CD4-positive, CD25-positive, alpha-beta regulatory T cell (primary cell): ENCODE measurements around the gene SLC10A7. TPM values are rescaled to one million over a fixed set of nuclear protein-coding genes. Genes with fewer than 3 reads are reported as not detected.

Experiments
- ATAC-seq, 2 donors: fragments of 150-1000 bp; cut with Tn5 transposase; one replicate each; pipeline ENCODE4 v1.10.0; 2021; ENCODE audit warnings: low read depth in 2 of 2, moderate number of reproducible peaks in 2 of 2, moderate library complexity in 1 of 2
- DNase-seq, 3 donors: peaks; one replicate each; pipeline versions ENCODE4 v3.0.0 to v3.0.0-alpha.2; 2012 to 2022; ENCODE audit warnings: mixed read lengths in 1 of 3
- H3K27ac ChIP-seq: one replicate; pipeline ENCODE4 v1.7.0; 2013; ENCODE audit warnings: mild to moderate bottlenecking, low read length; ENCODE audit not compliant: insufficient read depth, poor library complexity, severe bottlenecking
- H3K27me3 ChIP-seq: one replicate; pipeline ENCODE4 v1.7.0; 2013; ENCODE audit warnings: low read length; ENCODE audit not compliant: control insufficient read depth, insufficient read depth
- H3K36me3 ChIP-seq: one replicate; pipeline ENCODE4 v1.7.0; 2013; ENCODE audit warnings: mild to moderate bottlenecking, low read length, moderate library complexity; ENCODE audit not compliant: control insufficient read depth, insufficient read depth
- H3K4me1 ChIP-seq: 2 replicates; pipeline ENCODE4 v1.7.0; 2013; ENCODE audit warnings: mild to moderate bottlenecking, low read length; ENCODE audit not compliant: insufficient read depth, control insufficient read depth, poor library complexity, severe bottlenecking
- H3K4me3 ChIP-seq: one replicate; pipeline ENCODE4 v1.7.0; 2013; ENCODE audit warnings: low read depth, mild to moderate bottlenecking, low read length, moderate library complexity
- H3K9me3 ChIP-seq, 2 experiments: 1 replicate in 1 of 2; 2 replicates in 1 of 2; pipeline ENCODE4 v1.7.0; 2013; ENCODE audit warnings: low read length in 2 of 2, mild to moderate bottlenecking in 1 of 2, moderate library complexity in 1 of 2; ENCODE audit not compliant: control insufficient read depth in 2 of 2
- H3K27ac Mint-ChIP-seq, 3 donors: one replicate each; pipeline ENCODE4 v1.8.0; 2020 to 2022; ENCODE audit warnings: mild to moderate bottlenecking in 3 of 3, mixed read lengths in 3 of 3, moderate library complexity in 2 of 3
- H3K27me3 Mint-ChIP-seq: one replicate; pipeline ENCODE4 v1.8.0; 2022; ENCODE audit warnings: mild to moderate bottlenecking, mixed read lengths
- H3K36me3 Mint-ChIP-seq: one replicate; pipeline ENCODE4 v1.8.0; 2020; ENCODE audit warnings: mixed read lengths
- H3K4me1 Mint-ChIP-seq, 4 donors: one replicate each; pipeline ENCODE4 v1.8.0; 2020 to 2022; ENCODE audit warnings: mixed read lengths in 4 of 4, mild to moderate bottlenecking in 1 of 4
- H3K4me3 Mint-ChIP-seq, 4 donors: one replicate each; pipeline ENCODE4 v1.8.0; 2020 to 2022; ENCODE audit warnings: mild to moderate bottlenecking in 4 of 4, mixed read lengths in 4 of 4, moderate library complexity in 3 of 4
- H3K9me3 Mint-ChIP-seq, 7 donors: one replicate each; pipeline ENCODE4 v1.8.0; 2020 to 2022; ENCODE audit warnings: mixed read lengths in 7 of 7, mild to moderate bottlenecking in 3 of 7, moderate library complexity in 2 of 7
- polyA plus RNA-seq, 4 donors: library from polyadenylated mRNA; unstranded; fragments of 300-500 nt; fragmentation: Illumina TruSeq; gene quantifications; one replicate each; pipeline ENCODE4 v1.2.3, GENCODE V29; 2021
- total RNA-seq: library from RNA; stranded (reverse); gene quantifications from one replicate; pipeline ENCODE4 v1.2.3, GENCODE V29; 2022

Gene SLC10A7
- total and polyA plus RNA-seq, 5 donors from 2014 or later, result 8.6 to 24.1 (median 10.4) TPM

DNA sequence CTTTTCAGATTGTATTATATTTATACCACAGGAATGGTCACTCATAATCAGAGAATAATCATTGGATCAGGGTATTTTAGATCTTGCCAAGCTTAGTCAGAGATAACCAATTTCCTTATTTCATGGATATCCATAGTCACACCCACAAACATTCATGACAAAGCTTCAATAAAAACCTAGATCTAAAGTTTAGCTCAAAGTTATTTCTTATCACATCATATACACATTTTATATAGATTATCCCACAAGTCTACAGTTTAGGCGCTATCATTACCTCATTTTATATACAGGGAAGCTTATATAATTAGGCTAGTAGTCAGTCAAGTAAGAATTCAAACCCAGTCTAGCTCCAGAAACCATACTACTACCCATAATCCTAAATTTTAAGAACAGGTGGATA is 82.3 kb downstream of the SLC10A7 start:
- Histone ChIP-seq H3K4me3 (no peak overlapping the region), H3K36me3 (no peaks in the 10 kb centered on the region), H3K27ac (no peak overlapping the region), H3K4me1 (no peaks in the 10 kb centered on the region), H3K9me3 (no peaks in the 10 kb centered on the region), H3K27me3 (no peaks in the 10 kb centered on the region)
- no peak for DNase-seq
- H3K27me3 Mint-ChIP-seq, result no peaks in the 10 kb centered on the region
- no peak for ATAC-seq
- peaks cover 4 to 14% (median 8%) of the 10 kb centered on the region in 4 donors for H3K4me1 Mint-ChIP-seq
- peaks cover 4% of the 10 kb centered on the region for H3K36me3 Mint-ChIP-seq
- H3K27ac Mint-ChIP-seq, result no peak overlapping the region
- H3K4me3 Mint-ChIP-seq, result no peak overlapping the region
- no peaks in the 10 kb centered on the region for H3K9me3 Mint-ChIP-seq

DNA sequence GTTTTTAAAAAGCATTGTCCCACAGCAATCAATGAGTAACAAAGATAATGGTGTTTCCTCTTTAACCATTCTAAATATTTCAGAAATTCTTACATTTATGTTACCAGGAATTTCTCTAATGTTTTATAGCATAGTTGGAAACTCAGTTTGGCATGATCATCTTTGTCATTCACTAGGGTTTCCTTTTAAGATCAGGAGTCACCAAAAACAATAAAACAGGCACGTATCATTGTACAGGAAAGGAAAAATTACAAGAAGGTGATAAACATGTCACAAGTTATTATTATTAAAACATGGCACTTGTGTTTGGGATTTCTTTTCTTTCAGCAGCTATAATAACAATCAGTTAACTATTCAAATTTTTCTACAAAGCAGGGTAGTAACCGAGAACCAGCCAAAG is 84.0 kb downstream of the SLC10A7 start:
- Mint-ChIP-seq H3K4me3 (peak overlapping the region in 1 of 4 donors; percentile 16), H3K9me3 (no peaks in the 10 kb centered on the region), H3K4me1 (peaks cover 4 to 9% (median 6%) of the 10 kb centered on the region in 4 donors), H3K27me3 (no peaks in the 10 kb centered on the region), H3K36me3 (peaks cover 4% of the 10 kb centered on the region), H3K27ac (no peak overlapping the region)
- H3K27me3 ChIP-seq, result no peaks in the 10 kb centered on the region
- no peak overlapping the region for H3K27ac ChIP-seq
- DNase-seq, result no peak
- ATAC-seq, result no peak
- H3K4me3 ChIP-seq, result no peak overlapping the region
- no peaks in the 10 kb centered on the region for H3K36me3 ChIP-seq
- H3K4me1 ChIP-seq, result no peaks in the 10 kb centered on the region
- no peaks in the 10 kb centered on the region for H3K9me3 ChIP-seq

DNA sequence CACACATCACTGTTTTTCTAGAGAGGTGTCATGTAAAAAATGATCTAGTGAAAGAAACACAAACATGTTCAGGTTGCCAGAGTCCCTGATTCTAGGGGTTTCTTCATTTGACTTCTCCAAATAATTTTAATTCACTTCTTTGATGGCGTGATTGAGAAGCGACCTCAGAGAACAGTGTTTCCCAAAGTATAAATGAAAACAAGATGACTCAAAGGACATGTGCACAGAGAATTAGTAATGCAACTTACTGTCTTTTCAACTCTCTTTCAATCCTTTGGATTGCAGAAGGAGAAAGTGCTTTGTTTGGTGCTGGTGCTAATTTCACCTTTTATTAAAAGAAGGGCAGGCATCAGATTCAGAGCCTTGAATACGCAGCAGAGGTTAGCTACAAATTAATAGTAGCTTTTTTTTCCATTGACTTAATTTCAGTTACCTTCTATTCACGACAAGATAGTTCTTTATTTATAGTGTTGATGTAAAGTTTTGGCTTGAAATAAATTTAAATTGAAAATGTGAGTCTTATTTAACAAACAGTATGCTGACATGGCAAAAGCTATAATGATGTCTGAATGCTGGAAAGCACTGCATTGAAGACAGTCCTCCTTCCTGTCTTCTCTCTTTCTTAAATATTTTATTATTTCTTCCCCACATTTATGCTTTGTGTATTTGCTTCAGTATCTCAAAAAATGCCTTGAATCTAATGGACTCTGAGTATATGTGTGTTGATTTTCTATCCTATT is 85.1 kb downstream of the SLC10A7 start:
- peaks cover 0 to 9% (median 5%) of the 10 kb centered on the region in 4 donors for H3K4me1 Mint-ChIP-seq
- no peak for ATAC-seq
- H3K36me3 Mint-ChIP-seq, result peaks cover 4% of the 10 kb centered on the region
- H3K4me3 Mint-ChIP-seq, result no peak overlapping the region
- H3K9me3 Mint-ChIP-seq, result peaks cover 0 to 4% (median 0%) of the 10 kb centered on the region in 7 donors
- DNase-seq, result no peak
- Histone ChIP-seq H3K4me3 (no peak overlapping the region), H3K27ac (no peak overlapping the region), H3K36me3 (no peaks in the 10 kb centered on the region), H3K4me1 (no peaks in the 10 kb centered on the region), H3K27me3 (no peaks in the 10 kb centered on the region), H3K9me3 (no peaks in the 10 kb centered on the region)
- H3K27ac Mint-ChIP-seq, result no peak overlapping the region
- no peaks in the 10 kb centered on the region for H3K27me3 Mint-ChIP-seq

DNA sequence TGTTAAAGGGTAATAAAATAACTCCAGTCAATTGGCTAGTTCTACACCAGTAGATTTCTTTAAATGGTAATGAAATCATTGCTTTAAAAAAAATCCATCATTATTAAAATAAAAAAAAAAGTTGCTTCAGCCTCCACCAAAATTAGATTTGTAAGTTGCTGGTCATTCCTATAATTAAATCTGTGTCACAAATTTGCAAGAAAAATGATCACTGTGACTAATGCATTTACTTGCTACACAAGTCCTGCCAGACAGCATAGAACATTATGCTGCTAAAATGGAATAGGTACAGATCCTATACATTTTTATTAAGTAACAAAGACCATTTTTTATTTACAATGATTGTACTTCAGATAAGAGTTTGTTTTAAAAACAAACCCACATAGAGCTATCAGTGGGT is 85.8 kb downstream of the SLC10A7 start:
- H3K36me3 Mint-ChIP-seq, result peaks cover 4% of the 10 kb centered on the region
- Histone ChIP-seq H3K27me3 (no peaks in the 10 kb centered on the region), H3K4me1 (no peaks in the 10 kb centered on the region), H3K4me3 (no peak overlapping the region), H3K27ac (no peak overlapping the region), H3K36me3 (no peaks in the 10 kb centered on the region), H3K9me3 (no peaks in the 10 kb centered on the region)
- peaks cover 0 to 4% (median 0%) of the 10 kb centered on the region in 7 donors for H3K9me3 Mint-ChIP-seq
- no peak overlapping the region for H3K4me3 Mint-ChIP-seq
- ATAC-seq, result no peak
- DNase-seq, result no peak
- no peak overlapping the region for H3K27ac Mint-ChIP-seq
- H3K4me1 Mint-ChIP-seq, result peaks cover 0 to 9% (median 5%) of the 10 kb centered on the region in 4 donors
- no peaks in the 10 kb centered on the region for H3K27me3 Mint-ChIP-seq

DNA sequence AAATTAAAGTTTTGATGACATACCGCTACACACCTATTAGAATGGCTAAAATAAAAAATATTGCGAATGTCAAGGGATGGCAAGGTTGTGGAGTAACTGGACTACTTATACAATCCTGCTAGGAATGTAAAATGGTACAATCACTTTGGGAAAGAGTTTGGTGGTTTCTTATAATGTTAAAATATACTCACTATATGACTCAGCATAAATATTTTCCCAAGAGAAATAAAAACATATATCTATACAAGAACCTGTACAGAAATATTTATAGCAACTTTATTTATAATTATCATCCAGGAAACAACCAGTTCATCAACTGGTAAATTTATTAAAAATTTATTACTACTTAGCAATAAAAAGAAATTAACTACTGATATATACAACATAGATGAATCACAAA is 89.7 kb downstream of the SLC10A7 start:
- Mint-ChIP-seq H3K4me1 (peaks cover 0 to 9% (median 2%) of the 10 kb centered on the region in 4 donors), H3K27me3 (no peaks in the 10 kb centered on the region), H3K9me3 (peaks cover 0 to 4% (median 0%) of the 10 kb centered on the region in 7 donors), H3K36me3 (no peaks in the 10 kb centered on the region), H3K27ac (no peak overlapping the region), H3K4me3 (no peak overlapping the region)
- Histone ChIP-seq H3K36me3 (no peaks in the 10 kb centered on the region), H3K27me3 (no peaks in the 10 kb centered on the region), H3K27ac (no peak overlapping the region), H3K9me3 (no peaks in the 10 kb centered on the region), H3K4me1 (no peaks in the 10 kb centered on the region), H3K4me3 (no peak overlapping the region)
- no peak for DNase-seq
- ATAC-seq, result no peak

DNA sequence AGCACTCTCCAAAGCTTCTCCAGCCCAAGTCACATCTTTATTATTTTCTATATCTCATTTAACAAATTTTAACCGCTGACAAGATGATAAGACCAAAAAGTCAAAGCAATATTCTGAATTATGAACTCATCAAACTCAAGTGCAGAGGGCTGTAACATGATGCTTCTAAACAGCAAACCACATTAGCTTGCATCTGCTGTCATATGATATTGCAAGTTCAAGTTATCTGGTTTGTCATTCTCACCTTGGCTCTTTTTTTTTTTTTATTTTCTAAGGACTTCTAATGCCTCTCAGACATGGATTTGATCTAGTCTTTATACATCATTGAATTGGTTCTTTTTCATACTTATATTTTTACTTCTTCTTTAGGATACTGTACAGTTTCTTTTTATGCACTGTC is 93.4 kb downstream of the SLC10A7 start:
- Histone ChIP-seq H3K27ac (no peak overlapping the region), H3K27me3 (no peaks in the 10 kb centered on the region), H3K4me1 (no peaks in the 10 kb centered on the region), H3K9me3 (no peaks in the 10 kb centered on the region), H3K36me3 (no peaks in the 10 kb centered on the region), H3K4me3 (no peak overlapping the region)
- no peak overlapping the region for H3K27ac Mint-ChIP-seq
- H3K27me3 Mint-ChIP-seq, result no peaks in the 10 kb centered on the region
- peaks cover 9% of the 10 kb centered on the region for H3K36me3 Mint-ChIP-seq
- peaks cover 0 to 9% (median 3%) of the 10 kb centered on the region in 4 donors for H3K4me1 Mint-ChIP-seq
- H3K4me3 Mint-ChIP-seq, result no peak overlapping the region
- no peak for DNase-seq
- ATAC-seq, result no peak
- peaks cover 0 to 4% (median 0%) of the 10 kb centered on the region in 7 donors for H3K9me3 Mint-ChIP-seq

DNA sequence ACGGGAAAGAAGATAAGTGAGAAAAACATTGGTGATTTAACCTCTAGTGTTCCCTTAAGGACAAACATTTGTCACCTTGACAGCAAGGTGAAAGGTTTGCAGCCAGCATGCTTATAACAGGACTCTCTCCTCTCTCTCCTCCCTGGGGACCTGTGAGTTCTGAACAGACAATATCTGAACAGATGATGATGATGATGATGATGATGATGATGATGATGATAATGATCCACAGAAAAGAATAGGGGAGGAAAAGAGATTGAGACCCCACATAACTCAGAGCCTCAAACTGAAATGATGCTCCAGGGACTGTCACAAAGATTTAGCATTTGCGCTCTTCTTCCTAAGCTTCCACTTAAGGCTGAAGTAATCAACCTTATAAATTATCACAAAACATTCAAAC is 103.9 kb downstream of the SLC10A7 start:
- no peak overlapping the region for H3K27ac Mint-ChIP-seq
- no peaks in the 10 kb centered on the region for H3K4me1 ChIP-seq
- no peaks in the 10 kb centered on the region for H3K9me3 ChIP-seq
- DNase-seq, result no peak
- ATAC-seq, result no peak
- no peak overlapping the region for H3K4me3 ChIP-seq
- peaks cover 0 to 6% (median 4%) of the 10 kb centered on the region in 4 donors for H3K4me1 Mint-ChIP-seq
- no peaks in the 10 kb centered on the region for H3K27me3 Mint-ChIP-seq
- H3K27me3 ChIP-seq, result no peaks in the 10 kb centered on the region
- H3K36me3 Mint-ChIP-seq, result peaks cover 10% of the 10 kb centered on the region
- no peaks in the 10 kb centered on the region for H3K36me3 ChIP-seq
- H3K4me3 Mint-ChIP-seq, result no peak overlapping the region
- no peak overlapping the region for H3K27ac ChIP-seq
- no peaks in the 10 kb centered on the region for H3K9me3 Mint-ChIP-seq

DNA sequence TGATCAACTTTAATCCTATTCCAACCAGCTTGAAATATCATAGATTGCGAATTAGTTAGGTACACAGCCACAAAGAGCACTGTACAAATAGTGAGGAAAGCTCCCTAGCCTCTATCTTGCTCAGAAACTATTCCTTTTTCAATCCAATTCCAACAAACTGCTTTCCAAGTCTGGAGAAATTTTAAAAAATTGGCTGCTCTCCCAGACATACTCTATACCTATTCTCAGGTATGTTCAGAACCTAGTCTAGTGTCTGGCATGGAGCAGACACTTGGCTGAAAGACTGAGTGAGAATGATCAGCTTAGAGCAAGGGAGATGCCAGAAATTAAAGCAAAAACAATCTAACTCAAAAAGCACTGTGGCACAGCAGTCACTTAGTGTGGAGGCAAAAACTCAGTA is 105.9 kb downstream of the SLC10A7 start:
- no peaks in the 10 kb centered on the region for H3K9me3 ChIP-seq
- no peak overlapping the region for H3K4me3 ChIP-seq
- no peaks in the 10 kb centered on the region for H3K27me3 ChIP-seq
- DNase-seq (no peak), ATAC-seq (no peak)
- Mint-ChIP-seq H3K4me1 (peaks cover 0 to 6% (median 4%) of the 10 kb centered on the region in 4 donors), H3K27me3 (no peaks in the 10 kb centered on the region), H3K4me3 (no peak overlapping the region), H3K9me3 (no peaks in the 10 kb centered on the region), H3K27ac (no peak overlapping the region), H3K36me3 (peaks cover 10% of the 10 kb centered on the region)
- H3K36me3 ChIP-seq, result no peaks in the 10 kb centered on the region
- H3K4me1 ChIP-seq, result no peaks in the 10 kb centered on the region
- no peak overlapping the region for H3K27ac ChIP-seq
